Activated T-cell treated with anti-CD3 and anti-CD28 coated beads, Interleukin-2, amount 50 U/mL, for 72 hours (primary cell): Measurements from ENCODE around the gene VAV3. TPM values are rescaled to one million over a fixed set of nuclear protein-coding genes. Genes with fewer than 3 reads are reported as not detected.

Experiments used
- ATAC-seq, 2 donors: fragments of 150-1000 bp; cut with Tn5 transposase; replicated peaks in 1 of 2; 2 replicates each; pipeline ENCODE4 v1.10.0; 2021; ENCODE audit warnings: moderate library complexity in 2 of 2, mild to moderate bottlenecking in 1 of 2
- DNase-seq, 2 donors: peaks; one replicate each; pipeline ENCODE4 v3.0.0; 2021 to 2022; ENCODE audit warnings: mixed read lengths in 1 of 2
- H3K27ac Mint-ChIP-seq: one replicate; pipeline ENCODE4 v1.8.0; 2022; ENCODE audit warnings: mild to moderate bottlenecking, moderate library complexity, mixed read lengths
- H3K27me3 Mint-ChIP-seq: one replicate; pipeline ENCODE4 v1.8.0; 2022; ENCODE audit warnings: low read depth, mixed read lengths
- H3K36me3 Mint-ChIP-seq, 2 donors: one replicate each; pipeline ENCODE4 v1.8.0; 2022; ENCODE audit warnings: mixed read lengths in 2 of 2, mild to moderate bottlenecking in 1 of 2; ENCODE audit not compliant: insufficient read depth in 2 of 2
- H3K4me1 Mint-ChIP-seq: one replicate; pipeline ENCODE4 v1.8.0; 2022; ENCODE audit warnings: low read depth, mixed read lengths
- H3K4me3 Mint-ChIP-seq, 2 donors: one replicate each; pipeline ENCODE4 v1.8.0; 2022; ENCODE audit warnings: mild to moderate bottlenecking in 2 of 2, mixed read lengths in 2 of 2, moderate library complexity in 2 of 2
- H3K9me3 Mint-ChIP-seq, 2 donors: one replicate each; pipeline ENCODE4 v1.8.0; 2022; ENCODE audit warnings: mixed read lengths in 2 of 2
- total RNA-seq, 2 donors: library from RNA; stranded (reverse); gene quantifications; one replicate each; pipeline ENCODE4 v1.2.3, GENCODE V29; 2022

VAV3 gene
- total RNA-seq, 2 donors from 2014 or later, result 2.5 to 2.8 TPM

- H3K4me3 Mint-ChIP-seq, result no peak overlapping the region
- peaks cover 4 to 6% of the 10 kb centered on the region in 2 donors for H3K9me3 Mint-ChIP-seq
- ATAC-seq (no peak), DNase-seq (no peak)
- H3K36me3 Mint-ChIP-seq, result peaks cover 1 to 3% of the 10 kb centered on the region in 2 donors
- no peak overlapping the region for H3K27ac Mint-ChIP-seq
- H3K4me1 Mint-ChIP-seq, result peaks cover 32% of the 10 kb centered on the region
- no peaks in the 10 kb centered on the region for H3K27me3 Mint-ChIP-seq
These were observed 162.3 kb downstream of the VAV3 start for GRCh38 chr1:107802654-107803053.

- H3K27ac Mint-ChIP-seq, result peak overlapping the region; percentile 52
- no peak for DNase-seq
These were observed 169.0 kb downstream of the VAV3 start for GRCh38 chr1:107795994-107796393.

DNA sequence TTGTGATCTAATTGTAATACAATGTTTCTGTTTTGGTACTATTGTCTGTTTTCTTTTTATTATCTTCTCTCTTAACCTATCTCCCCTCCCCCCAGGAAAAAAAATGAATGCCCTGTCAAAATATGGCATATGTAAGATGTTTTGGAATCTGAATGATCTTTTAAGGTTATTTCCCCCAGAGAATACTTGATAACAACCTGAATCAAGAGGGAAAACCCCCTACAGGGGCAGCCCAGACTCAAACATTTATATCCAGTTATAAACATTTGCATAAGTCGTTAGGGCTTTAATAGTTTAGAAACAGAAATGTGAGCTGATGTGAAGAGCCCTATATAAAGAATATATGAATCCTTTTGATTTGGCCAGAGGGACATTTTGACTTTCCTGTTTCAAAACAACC, 169.5 kb downstream of the VAV3 start:
- no peak for ATAC-seq
- no peak for DNase-seq
- no peaks in the 10 kb centered on the region for H3K9me3 Mint-ChIP-seq
- peaks cover 34% of the 10 kb centered on the region for H3K4me1 Mint-ChIP-seq
- no peaks in the 10 kb centered on the region for H3K27me3 Mint-ChIP-seq
- H3K27ac Mint-ChIP-seq, result peak overlapping the region; percentile 52
- H3K4me3 Mint-ChIP-seq, result peak overlapping the region in 1 of 2 donors; percentile 9
- H3K36me3 Mint-ChIP-seq, result no peaks in the 10 kb centered on the region

More at GRCh38 chr1:107795994-107796393, 169.0 kb downstream of the VAV3 start:
- H3K4me1 Mint-ChIP-seq, result peaks cover 33% of the 10 kb centered on the region
- peak overlapping the region in 1 of 2 donors; percentile 9 for H3K4me3 Mint-ChIP-seq
- peaks cover 1 to 3% of the 10 kb centered on the region in 2 donors for H3K9me3 Mint-ChIP-seq
- peak; percentile 50 to 67 for ATAC-seq
- H3K36me3 Mint-ChIP-seq, result peaks cover 0 to 3% of the 10 kb centered on the region in 2 donors
- no peaks in the 10 kb centered on the region for H3K27me3 Mint-ChIP-seq

DNA sequence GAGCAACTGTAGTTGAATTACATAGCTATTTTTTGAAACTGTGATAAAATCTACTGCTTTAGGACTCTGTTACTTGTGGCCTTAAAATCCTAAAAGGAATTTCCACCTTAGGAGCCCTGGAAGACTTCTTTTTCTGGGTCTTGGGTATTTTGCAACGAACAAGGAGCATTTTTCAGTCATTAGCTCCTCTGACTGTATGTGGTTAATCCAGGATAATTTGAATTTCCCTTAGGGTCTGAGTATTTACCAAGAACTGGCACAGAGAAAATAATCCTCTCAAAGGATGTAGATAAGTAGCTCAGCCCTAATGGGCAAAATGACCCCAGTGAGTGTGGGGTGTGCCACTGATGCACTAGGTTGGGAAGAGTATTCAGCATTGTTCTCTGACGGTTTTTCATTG, 170.4 kb downstream of the VAV3 start:
- no peak overlapping the region for H3K4me3 Mint-ChIP-seq
- H3K27ac Mint-ChIP-seq, result no peak overlapping the region
- H3K9me3 Mint-ChIP-seq, result no peaks in the 10 kb centered on the region
- H3K27me3 Mint-ChIP-seq, result no peaks in the 10 kb centered on the region
- no peaks in the 10 kb centered on the region for H3K36me3 Mint-ChIP-seq
- ATAC-seq (no peak), DNase-seq (no peak)
- H3K4me1 Mint-ChIP-seq, result peaks cover 34% of the 10 kb centered on the region

DNA sequence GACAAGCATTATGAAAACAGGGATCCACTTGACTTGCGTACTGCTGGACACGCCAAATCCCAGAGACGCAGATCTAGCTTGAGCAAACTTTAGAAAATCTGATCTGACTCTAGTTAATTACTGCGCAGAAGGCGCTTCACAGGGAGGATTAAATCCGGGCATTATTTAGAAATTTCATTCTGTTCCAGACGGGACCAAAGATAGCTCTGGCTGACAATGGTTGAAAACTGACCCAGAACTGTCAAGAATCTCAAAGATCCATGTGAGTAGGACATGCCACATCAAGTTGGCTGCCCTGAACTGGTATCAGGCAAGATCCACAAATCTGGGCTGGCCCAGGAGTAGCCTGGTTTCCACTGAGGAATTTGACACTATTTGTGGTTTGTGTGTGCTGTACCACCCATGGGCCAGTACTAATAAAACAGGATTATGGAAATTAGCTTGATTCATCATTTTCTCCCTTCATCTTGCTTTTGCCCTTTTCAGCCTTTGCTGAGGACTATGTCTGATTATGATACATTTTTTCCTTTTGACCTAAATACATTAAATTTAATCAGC, 171.0 kb downstream of the VAV3 start:
- Mint-ChIP-seq H3K9me3 (no peaks in the 10 kb centered on the region), H3K4me1 (peaks cover 39% of the 10 kb centered on the region), H3K36me3 (no peaks in the 10 kb centered on the region), H3K27me3 (no peaks in the 10 kb centered on the region), H3K27ac (no peak overlapping the region), H3K4me3 (no peak overlapping the region)
- no peak for ATAC-seq
- DNase-seq, result no peak

DNA sequence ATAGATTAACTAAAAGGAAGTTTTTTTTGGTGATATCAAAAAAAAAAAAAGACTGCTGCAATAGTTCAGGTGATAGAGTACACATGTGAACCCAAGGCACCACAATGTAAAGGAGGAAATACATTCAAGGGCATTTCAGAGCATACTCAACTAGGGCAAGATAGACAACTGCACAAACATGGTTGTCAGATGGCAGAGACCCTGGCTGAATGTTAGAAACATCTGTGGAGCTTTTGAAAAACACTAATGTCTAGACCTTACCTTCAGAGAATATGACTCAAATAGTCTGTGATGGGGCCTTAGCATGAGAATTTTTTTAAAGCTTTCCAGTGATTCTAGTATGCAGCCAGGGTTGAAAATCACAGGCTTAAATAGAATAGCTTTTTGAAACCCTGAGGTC, 173.6 kb downstream of the VAV3 start:
- H3K4me1 Mint-ChIP-seq, result peaks cover 63% of the 10 kb centered on the region
- no peaks in the 10 kb centered on the region for H3K36me3 Mint-ChIP-seq
- DNase-seq (no peak), ATAC-seq (peak; percentile 17 to 28)
- H3K27me3 Mint-ChIP-seq, result no peaks in the 10 kb centered on the region
- H3K27ac Mint-ChIP-seq, result peak overlapping the region; percentile 19
- H3K4me3 Mint-ChIP-seq, result no peak overlapping the region
- H3K9me3 Mint-ChIP-seq, result no peaks in the 10 kb centered on the region

DNA sequence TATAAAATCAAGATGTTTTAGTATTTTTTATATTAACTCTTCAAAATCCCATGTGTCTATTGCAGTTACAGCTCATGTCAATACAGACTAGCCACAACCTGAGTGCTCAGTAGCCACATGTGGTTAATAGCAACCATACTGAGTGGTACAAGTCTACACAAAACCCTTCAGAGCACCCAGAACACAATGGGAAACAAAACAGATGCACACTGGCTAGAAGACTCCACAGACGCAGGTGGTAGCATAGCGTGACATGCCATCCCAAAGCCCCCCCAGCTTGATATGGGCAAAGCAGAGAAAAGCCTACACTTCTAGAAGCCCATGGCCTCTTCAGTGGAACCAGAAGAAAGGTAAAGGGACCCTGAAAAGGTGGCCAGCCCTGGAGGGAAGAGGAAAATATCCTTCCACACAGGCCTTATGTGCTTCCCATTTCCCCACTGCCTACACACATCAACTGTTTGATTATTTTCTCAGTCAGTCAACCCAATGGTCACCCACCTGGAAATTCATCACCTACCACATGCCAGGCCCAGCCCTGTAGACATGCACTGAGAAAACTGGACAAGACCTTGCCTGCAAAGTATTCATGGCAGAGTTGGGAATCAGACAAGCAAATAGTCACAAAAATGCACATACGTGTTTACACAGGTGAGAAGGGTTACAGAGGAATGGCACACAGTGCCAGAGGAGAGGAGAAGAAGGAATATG, 175.0 kb downstream of the VAV3 start:
- no peaks in the 10 kb centered on the region for H3K9me3 Mint-ChIP-seq
- ATAC-seq (no peak), DNase-seq (no peak)
- H3K27me3 Mint-ChIP-seq, result no peaks in the 10 kb centered on the region
- no peak overlapping the region for H3K27ac Mint-ChIP-seq
- no peaks in the 10 kb centered on the region for H3K36me3 Mint-ChIP-seq
- peaks cover 63% of the 10 kb centered on the region for H3K4me1 Mint-ChIP-seq
- H3K4me3 Mint-ChIP-seq, result no peak overlapping the region

DNA sequence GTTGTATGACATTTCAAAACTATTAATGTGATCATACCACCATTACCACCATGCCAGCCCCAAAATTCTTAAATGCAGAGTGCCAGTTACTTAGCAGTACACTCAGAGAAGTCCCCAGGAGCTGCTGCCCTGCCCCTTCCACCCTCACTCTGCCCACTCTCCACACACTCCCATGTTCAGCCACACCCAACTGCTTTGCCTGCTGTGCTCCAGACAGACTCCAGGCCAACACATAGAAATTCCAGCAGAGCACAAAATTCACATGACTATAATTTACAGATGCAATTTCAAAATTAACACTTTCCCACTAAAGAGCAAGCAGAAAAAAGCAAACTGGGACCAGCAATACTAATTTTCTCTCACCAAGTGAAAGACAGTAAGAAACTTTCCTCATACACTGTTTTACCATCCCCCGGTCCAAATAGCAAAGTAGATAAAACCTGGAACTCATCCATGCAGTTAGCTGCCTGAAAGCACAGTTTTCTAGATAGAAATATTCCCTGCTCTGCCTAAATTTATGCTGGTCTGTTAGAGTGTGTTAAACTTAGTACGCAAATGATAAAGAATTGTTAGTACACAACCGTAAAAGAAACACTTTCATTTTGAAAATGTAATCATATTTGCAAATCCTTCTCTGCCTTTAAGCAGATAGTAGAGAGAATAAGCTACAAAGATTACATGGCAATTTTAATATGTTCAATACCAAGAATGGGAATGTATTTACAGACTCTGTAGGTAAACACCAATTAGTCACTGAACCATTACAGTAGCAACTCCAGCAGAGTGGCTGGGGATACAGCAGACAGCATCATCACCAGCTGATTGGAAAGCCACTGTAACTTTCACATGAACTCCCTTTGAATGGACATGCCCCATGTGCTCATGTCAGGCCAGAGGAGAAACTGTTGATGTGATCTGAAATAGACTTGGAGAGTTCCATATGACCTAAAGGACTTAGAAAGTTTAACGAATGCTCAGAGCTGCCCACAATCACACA, 176.5 kb downstream of the VAV3 start:
- ATAC-seq, result no peak
- Mint-ChIP-seq H3K27me3 (no peaks in the 10 kb centered on the region), H3K9me3 (no peaks in the 10 kb centered on the region), H3K36me3 (no peaks in the 10 kb centered on the region), H3K4me1 (peaks cover 50% of the 10 kb centered on the region), H3K4me3 (peak overlapping the region; percentile 33 to 39), H3K27ac (no peak overlapping the region)
- no peak for DNase-seq

DNA sequence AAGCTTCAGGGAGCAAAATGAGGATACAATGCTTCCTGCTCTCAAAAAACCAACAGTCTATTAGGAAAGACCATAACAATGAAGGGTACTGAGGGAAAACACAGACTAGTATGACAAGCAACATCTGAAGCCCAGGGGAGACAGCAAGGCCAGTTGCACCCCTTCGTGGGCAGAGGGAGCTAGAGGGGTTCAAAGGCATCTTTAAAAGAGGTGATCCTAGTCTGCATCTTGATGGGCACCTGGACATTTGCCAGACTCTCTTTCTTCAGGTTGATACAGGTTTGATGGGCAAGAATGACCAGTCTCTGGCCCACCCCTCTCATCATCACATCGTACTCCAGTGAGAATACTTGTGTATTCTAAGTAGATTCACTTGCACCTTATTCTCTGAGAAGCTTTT, 177.7 kb downstream of the VAV3 start:
- ATAC-seq, result peak; percentile 50 to 59
- Mint-ChIP-seq H3K27ac (peak overlapping the region; percentile 86), H3K9me3 (no peaks in the 10 kb centered on the region), H3K4me3 (peak overlapping the region in 1 of 2 donors; percentile 81), H3K36me3 (no peaks in the 10 kb centered on the region), H3K27me3 (no peaks in the 10 kb centered on the region), H3K4me1 (peaks cover 52% of the 10 kb centered on the region)
- DNase-seq, result peak; percentile 37 to 39

GRCh38 chr1:107786203-107786845, 178.7 kb downstream of the VAV3 start:
- DNase-seq, result no peak
- peak overlapping the region; percentile 86 for H3K27ac Mint-ChIP-seq
- no peaks in the 10 kb centered on the region for H3K9me3 Mint-ChIP-seq
- no peaks in the 10 kb centered on the region for H3K27me3 Mint-ChIP-seq
- peak overlapping the region; percentile 49 to 81 for H3K4me3 Mint-ChIP-seq
- ATAC-seq, result peak; percentile 49 to 72
- H3K36me3 Mint-ChIP-seq, result no peaks in the 10 kb centered on the region
- peaks cover 52% of the 10 kb centered on the region for H3K4me1 Mint-ChIP-seq

DNA sequence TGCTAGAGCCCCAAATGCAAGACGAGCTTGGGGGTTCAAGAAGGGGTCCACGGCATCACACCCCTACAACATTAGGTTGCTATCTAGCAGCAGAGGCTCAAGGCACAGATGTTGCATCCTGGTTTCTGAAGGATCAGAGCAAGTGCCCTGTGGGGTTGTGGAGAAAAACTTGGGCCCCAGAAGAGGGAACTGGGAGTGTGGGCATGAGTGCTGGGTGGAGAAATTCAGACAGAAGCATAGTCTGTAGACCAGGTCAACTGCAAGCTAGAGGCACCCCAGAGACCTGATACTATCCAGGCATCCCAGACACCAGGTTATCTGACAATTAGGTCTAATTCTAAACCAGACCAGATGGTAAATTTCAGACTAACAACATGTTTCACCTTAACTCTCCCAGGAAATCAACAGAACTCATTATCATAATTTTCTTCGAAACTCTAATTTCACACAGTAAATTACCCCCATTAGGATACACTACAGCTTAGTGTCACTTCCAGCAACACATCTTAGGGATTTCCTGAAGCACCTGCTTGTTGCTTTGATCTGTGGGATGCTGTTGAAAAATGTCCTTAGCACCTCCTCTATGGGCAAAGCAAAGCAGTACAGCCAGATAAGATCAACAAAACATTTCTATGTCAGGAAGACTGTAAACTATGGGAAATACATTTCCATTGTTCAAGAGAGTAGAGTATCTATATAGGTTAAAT, 179.3 kb downstream of the VAV3 start:
- peak; percentile 9 to 11 for ATAC-seq

GRCh38 chr1:107782217-107782845, 182.6 kb downstream of the VAV3 start:
- H3K27me3 Mint-ChIP-seq, result no peaks in the 10 kb centered on the region
- peaks cover 28% of the 10 kb centered on the region for H3K4me1 Mint-ChIP-seq
- no peak overlapping the region for H3K27ac Mint-ChIP-seq
- H3K9me3 Mint-ChIP-seq, result no peaks in the 10 kb centered on the region
- peak; percentile 34 to 55 for DNase-seq
- no peaks in the 10 kb centered on the region for H3K36me3 Mint-ChIP-seq
- no peak for ATAC-seq
- H3K4me3 Mint-ChIP-seq, result no peak overlapping the region

More for the DNA sequence above, 179.3 kb downstream of the VAV3 start:
- Mint-ChIP-seq H3K36me3 (no peaks in the 10 kb centered on the region), H3K4me1 (peaks cover 47% of the 10 kb centered on the region), H3K27ac (peak overlapping the region; percentile 86), H3K9me3 (no peaks in the 10 kb centered on the region), H3K27me3 (no peaks in the 10 kb centered on the region), H3K4me3 (peak overlapping the region; percentile 49 to 81)
- DNase-seq, result no peak
